ENCODE data around the gene CCR4.
A peak's percentile ranks its signal among the peaks of the same experiment; 100 is the strongest.
"Not testable (repeated sequence)": the region's sequence is repeated elsewhere in the genome, so short reads cannot be mapped to it uniquely, and the experiment has no call there.

Gene CCR4

GRCh38 chr3:32961189-32961715 is 9.8 kb downstream of the CCR4 start:
- no peak for TF ChIP-seq CTCF (IDR thresholded peaks at IDR 0.05; ENCODE audit: low read depth, low read length)
- DNase-seq (ENCODE audit: low read depth, low spot score): no peak
- in situ Hi-C loops (cut with HindIII; ENCODE audit: low sequenced_read_pairs): no loop called here
- H3K4me3 ChIP-seq (ENCODE audit: low read depth, low read length): no peak overlapping the region

- DNase-seq (ENCODE audit: low read depth, low spot score): no peak
- no peak for TF ChIP-seq CTCF (IDR thresholded peaks at IDR 0.05; ENCODE audit: low read depth, low read length)
- in situ Hi-C loops (cut with HindIII; ENCODE audit: low sequenced_read_pairs): no loop called here
- H3K4me3 ChIP-seq (ENCODE audit: low read depth, low read length): no peak overlapping the region
Observed at GRCh38 chr3:32963871-32964270, 12.4 kb downstream of the CCR4 start.

- DNase-seq (ENCODE audit: low read depth, low spot score); in situ Hi-C loops (cut with HindIII; ENCODE audit: low sequenced_read_pairs); H3K4me3 ChIP-seq (ENCODE audit: low read depth, low read length): not testable (repeated sequence)
Observed at GRCh38 chr3:32964781-32965180, 13.3 kb downstream of the CCR4 start.

- in situ Hi-C loops (cut with HindIII; ENCODE audit: low sequenced_read_pairs); DNase-seq (ENCODE audit: low read depth, low spot score); H3K4me3 ChIP-seq (ENCODE audit: low read depth, low read length): not testable (repeated sequence)
Observed at GRCh38 chr3:32965617-32966213, 14.3 kb downstream of the CCR4 start.

- in situ Hi-C loops (cut with HindIII; ENCODE audit: low sequenced_read_pairs); DNase-seq (ENCODE audit: low read depth, low spot score); H3K4me3 ChIP-seq (ENCODE audit: low read depth, low read length): not testable (repeated sequence)
Observed at GRCh38 chr3:32966627-32967026, 15.2 kb downstream of the CCR4 start.

GRCh38 chr3:32968166-32968919 is 16.9 kb downstream of the CCR4 start:
- no peak overlapping the region for H3K4me3 ChIP-seq (ENCODE audit: low read depth, low read length)
- DNase-seq (ENCODE audit: low read depth, low spot score): no peak
- in situ Hi-C loops (cut with HindIII; ENCODE audit: low sequenced_read_pairs): no loop called here
- no peak for TF ChIP-seq CTCF (IDR thresholded peaks at IDR 0.05; ENCODE audit: low read depth, low read length)

GRCh38 chr3:32968920-32969389 is 17.5 kb downstream of the CCR4 start:
- no peak for TF ChIP-seq CTCF (IDR thresholded peaks at IDR 0.05; ENCODE audit: low read depth, low read length)
- in situ Hi-C loops (cut with HindIII; ENCODE audit: low sequenced_read_pairs): no loop called here
- DNase-seq (ENCODE audit: low read depth, low spot score): no peak
- H3K4me3 ChIP-seq (ENCODE audit: low read depth, low read length): no peak overlapping the region

GRCh38 chr3:32969656-32970055 is 18.2 kb downstream of the CCR4 start:
- DNase-seq (ENCODE audit: low read depth, low spot score): peak; percentile 15
- TF ChIP-seq CTCF (IDR thresholded peaks at IDR 0.05; ENCODE audit: low read depth, low read length): no peak
- no peak overlapping the region for H3K4me3 ChIP-seq (ENCODE audit: low read depth, low read length)
- in situ Hi-C loops (cut with HindIII; ENCODE audit: low sequenced_read_pairs): no loop called here

GRCh38 chr3:32971291-32971690 is 19.8 kb downstream of the CCR4 start:
- in situ Hi-C loops (cut with HindIII; ENCODE audit: low sequenced_read_pairs); DNase-seq (ENCODE audit: low read depth, low spot score); H3K4me3 ChIP-seq (ENCODE audit: low read depth, low read length): not testable (repeated sequence)
